Stimulated activated CD8-positive, alpha-beta memory T cell treated with anti-CD3 and anti-CD28 coated beads, Interleukin-4, amount 100 ng/mL, for 48 hours (primary cell): ENCODE measurements around the gene ROPN1.
"Not testable (repeated sequence)": the region's sequence is repeated elsewhere in the genome, so short reads cannot be mapped to it uniquely, and the experiment has no call there.

Experiments used
- DNase-seq: peaks from one replicate; pipeline ENCODE4 v3.0.0-alpha.2; 2020

ROPN1 gene

GRCh38 chr3:123991730-123992588, at the start of gene ROPN1:
Gene ROPN1 (minus strand): TSS chr3:123992124. CDS start chr3:123980481, 11,643 bp downstream.
- not testable (repeated sequence) for DNase-seq

GRCh38 chr3:124041553-124041952, 49.6 kb upstream of the ROPN1 start:
- DNase-seq: no peak

GRCh38 chr3:124037326-124037725, 45.4 kb upstream of the ROPN1 start:
- no peak for DNase-seq

- not testable (repeated sequence) for DNase-seq
These were observed 44.3 kb upstream of the ROPN1 start for GRCh38 chr3:124036214-124036613.

GRCh38 chr3:124035463-124036121, 43.7 kb upstream of the ROPN1 start:
- DNase-seq: no peak

GRCh38 chr3:124034844-124035152, 42.9 kb upstream of the ROPN1 start:
- DNase-seq: no peak

- peak; percentile 43 for DNase-seq
These were observed 42.3 kb upstream of the ROPN1 start for GRCh38 chr3:124034016-124034843.

- peak; percentile 22 for DNase-seq
These were observed 41.6 kb upstream of the ROPN1 start, which contains the start of gene KALRN for GRCh38 chr3:124033360-124034015. Gene KALRN (plus strand): TSS chr3:124033369.

GRCh38 chr3:124032881-124033359, 41.0 kb upstream of the ROPN1 start:
- peak; percentile 85 for DNase-seq

GRCh38 chr3:124032311-124032880, 40.5 kb upstream of the ROPN1 start:
- no peak for DNase-seq

GRCh38 chr3:124026516-124026915, 34.6 kb upstream of the ROPN1 start:
- no peak for DNase-seq

GRCh38 chr3:124023531-124023930, 31.6 kb upstream of the ROPN1 start:
- not testable (repeated sequence) for DNase-seq

- DNase-seq: no peak
These were observed 27.4 kb upstream of the ROPN1 start for GRCh38 chr3:124019291-124019690.

GRCh38 chr3:124017502-124017901, 25.6 kb upstream of the ROPN1 start:
- DNase-seq: not testable (repeated sequence)

- DNase-seq: not testable (repeated sequence)
These were observed 24.6 kb upstream of the ROPN1 start for GRCh38 chr3:124016483-124016882.

- DNase-seq: no peak
These were observed 22.5 kb upstream of the ROPN1 start for GRCh38 chr3:124014366-124014942.

GRCh38 chr3:124008321-124008720, 16.4 kb upstream of the ROPN1 start:
- not testable (repeated sequence) for DNase-seq

GRCh38 chr3:124007186-124007585, 15.3 kb upstream of the ROPN1 start:
- DNase-seq: no peak

- not testable (repeated sequence) for DNase-seq
These were observed 10.6 kb upstream of the ROPN1 start for GRCh38 chr3:124002405-124003079.

- DNase-seq: not testable (repeated sequence)
These were observed 9.4 kb upstream of the ROPN1 start for GRCh38 chr3:124001366-124001765.

GRCh38 chr3:123997543-123997942, 5.6 kb upstream of the ROPN1 start:
- no peak for DNase-seq
